Fibroblast of lung (primary cell): ENCODE results near the gene AICDA.

Experiments
- EZH2 ChIP-seq: IDR thresholded peaks from 2 replicates; pipeline ENCODE4 v1.5.1; 2012; ENCODE audit warnings: low read length, control low read depth, mild to moderate bottlenecking; ENCODE audit errors: missing control alignments
- TF ChIP-seq, protein P1 (sequence below), 2 donors: IDR thresholded peaks in 1 of 2; conservative IDR thresholded peaks in 1 of 2; 1 replicate in 1 of 2; 2 replicates in 1 of 2; pipeline ENCODE4 v1.5.1; 2011 to 2012; ENCODE audit warnings: low read length in 2 of 2, control low read depth in 1 of 2, inconsistent platforms in 1 of 2, low read depth in 1 of 2, mild to moderate bottlenecking in 1 of 2

DNA sequence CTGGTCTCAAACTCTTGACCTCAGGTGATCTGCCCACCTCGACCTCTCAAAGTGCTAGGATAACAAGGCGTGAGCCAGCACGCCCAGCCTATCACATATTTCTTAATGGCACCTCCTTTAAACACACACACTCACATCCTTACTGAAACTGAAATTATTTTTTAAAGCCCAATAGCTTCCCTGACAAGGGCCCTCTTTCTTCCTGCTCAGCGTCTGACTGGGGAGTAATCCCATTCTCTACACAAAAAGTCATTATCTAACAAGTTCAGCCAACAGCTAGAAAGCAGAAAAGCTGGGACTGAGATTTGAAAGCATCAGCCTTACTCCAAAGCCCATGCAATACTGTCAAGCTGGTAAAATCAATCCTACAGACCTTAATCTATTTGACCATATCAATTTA is 10.0 kb upstream of the AICDA start:
- TF ChIP-seq, protein P1, sequence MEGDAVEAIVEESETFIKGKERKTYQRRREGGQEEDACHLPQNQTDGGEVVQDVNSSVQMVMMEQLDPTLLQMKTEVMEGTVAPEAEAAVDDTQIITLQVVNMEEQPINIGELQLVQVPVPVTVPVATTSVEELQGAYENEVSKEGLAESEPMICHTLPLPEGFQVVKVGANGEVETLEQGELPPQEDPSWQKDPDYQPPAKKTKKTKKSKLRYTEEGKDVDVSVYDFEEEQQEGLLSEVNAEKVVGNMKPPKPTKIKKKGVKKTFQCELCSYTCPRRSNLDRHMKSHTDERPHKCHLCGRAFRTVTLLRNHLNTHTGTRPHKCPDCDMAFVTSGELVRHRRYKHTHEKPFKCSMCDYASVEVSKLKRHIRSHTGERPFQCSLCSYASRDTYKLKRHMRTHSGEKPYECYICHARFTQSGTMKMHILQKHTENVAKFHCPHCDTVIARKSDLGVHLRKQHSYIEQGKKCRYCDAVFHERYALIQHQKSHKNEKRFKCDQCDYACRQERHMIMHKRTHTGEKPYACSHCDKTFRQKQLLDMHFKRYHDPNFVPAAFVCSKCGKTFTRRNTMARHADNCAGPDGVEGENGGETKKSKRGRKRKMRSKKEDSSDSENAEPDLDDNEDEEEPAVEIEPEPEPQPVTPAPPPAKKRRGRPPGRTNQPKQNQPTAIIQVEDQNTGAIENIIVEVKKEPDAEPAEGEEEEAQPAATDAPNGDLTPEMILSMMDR (conservative IDR thresholded peaks at IDR 0.05 in 1 of 2, IDR thresholded peaks at IDR 0.05 in 1 of 2; ENCODE audit: low read depth in 1 of 2, low read length in 2 of 2): no peak
- TF ChIP-seq EZH2: no peak
